Measurements from ENCODE around the gene CASP10.

- no peak for TF ChIP-seq FOXM1 (CRISPR knock-in tag; IDR thresholded peaks at IDR 0.05)
- no peak for TF ChIP-seq ZNF496 (CRISPR knock-in tag; IDR thresholded peaks at IDR 0.05; ENCODE audit: insufficient replicate concordance)
- TF ChIP-seq ZNF232 (CRISPR knock-in tag; IDR thresholded peaks at IDR 0.05; ENCODE audit: borderline replicate concordance), result no peak
- no peak for TF ChIP-seq EZH2 (conservative IDR thresholded peaks at IDR 0.05; ENCODE audit: low read depth, low read length)
- TF ChIP-seq ZNF318 (CRISPR knock-in tag; IDR thresholded peaks at IDR 0.05), result no peak
- no peak for TF ChIP-seq IKZF4 (CRISPR knock-in tag; IDR thresholded peaks at IDR 0.05; ENCODE audit: borderline replicate concordance, low read depth, not compliant biosample characterization)
- no peak for TF ChIP-seq ZFX (CRISPR knock-in tag; IDR thresholded peaks at IDR 0.05; ENCODE audit: low read depth)
- TF ChIP-seq TFE3 (CRISPR knock-in tag; IDR thresholded peaks at IDR 0.05), result no peak
- no peak for TF ChIP-seq JUND (CRISPR knock-in tag; IDR thresholded peaks at IDR 0.05)
- TF ChIP-seq CHD2 (IDR thresholded peaks at IDR 0.05; ENCODE audit: low read depth, low read length), result no peak
- no peak for TF ChIP-seq SKI (IDR thresholded peaks at IDR 0.05; ENCODE audit: partially characterized antibody)
Observed at GRCh38 chr2:201200345-201200744, 17.4 kb downstream of the CASP10 start.

Data from HepG2 (cell line).